DMS114 treated with DMSO at 0.1 percent for 48 hours (cell line): ENCODE measurements around the gene CCDC12.

Experiments
- DNase-seq: peaks from one replicate; lab custom pipeline; 2025; ENCODE audit not compliant: unreplicated experiment; lab: John Stamatoyannopoulos, UW

CCDC12 gene

GRCh38 chr3:46908294-46908985 lies 68.1 kb downstream of the CCDC12 start:
- no peak for DNase-seq

GRCh38 chr3:46907960-46908293 lies 68.6 kb downstream of the CCDC12 start:
- no peak for DNase-seq

GRCh38 chr3:46907271-46907670 lies 69.3 kb downstream of the CCDC12 start:
- DNase-seq, result no peak

- DNase-seq, result no peak
These were observed 70.0 kb downstream of the CCDC12 start for GRCh38 chr3:46906471-46907058.

- no peak for DNase-seq
These were observed 70.7 kb downstream of the CCDC12 start for GRCh38 chr3:46905661-46906451.

GRCh38 chr3:46905213-46905560 lies 71.4 kb downstream of the CCDC12 start:
- no peak for DNase-seq

GRCh38 chr3:46904303-46905212 lies 72.0 kb downstream of the CCDC12 start:
- DNase-seq, result no peak

GRCh38 chr3:46903341-46904302 lies 72.9 kb downstream of the CCDC12 start:
- DNase-seq, result no peak

- DNase-seq, result no peak
These were observed 74.3 kb downstream of the CCDC12 start for GRCh38 chr3:46902188-46902631.

GRCh38 chr3:46901591-46902187 lies 74.9 kb downstream of the CCDC12 start:
- DNase-seq, result no peak

GRCh38 chr3:46901061-46901460 lies 75.5 kb downstream of the CCDC12 start:
- no peak for DNase-seq

GRCh38 chr3:46900356-46900755 lies 76.2 kb downstream of the CCDC12 start:
- DNase-seq, result no peak

- no peak for DNase-seq
These were observed 76.6 kb downstream of the CCDC12 start for GRCh38 chr3:46900007-46900292.

- no peak for DNase-seq
These were observed 77.2 kb downstream of the CCDC12 start for GRCh38 chr3:46899151-46900006.

- no peak for DNase-seq
These were observed 78.0 kb downstream of the CCDC12 start for GRCh38 chr3:46898321-46899150.

GRCh38 chr3:46897829-46898320 lies 78.7 kb downstream of the CCDC12 start:
- DNase-seq, result no peak

- no peak for DNase-seq
These were observed 79.5 kb downstream of the CCDC12 start for GRCh38 chr3:46897031-46897430.

- DNase-seq, result no peak
These were observed 80.2 kb downstream of the CCDC12 start for GRCh38 chr3:46896386-46896785.
